GM12872 (cell line): Measurements from ENCODE around the gene CENPN.

Source experiments
- TF ChIP-seq, protein P1 (sequence below): IDR thresholded peaks from 3 replicates; pipeline ENCODE4 v1.5.1; 2011; ENCODE audit warnings: low read depth, mild to moderate bottlenecking, low read length, moderate library complexity; ENCODE audit not compliant: insufficient read depth

Gene CENPN

DNA sequence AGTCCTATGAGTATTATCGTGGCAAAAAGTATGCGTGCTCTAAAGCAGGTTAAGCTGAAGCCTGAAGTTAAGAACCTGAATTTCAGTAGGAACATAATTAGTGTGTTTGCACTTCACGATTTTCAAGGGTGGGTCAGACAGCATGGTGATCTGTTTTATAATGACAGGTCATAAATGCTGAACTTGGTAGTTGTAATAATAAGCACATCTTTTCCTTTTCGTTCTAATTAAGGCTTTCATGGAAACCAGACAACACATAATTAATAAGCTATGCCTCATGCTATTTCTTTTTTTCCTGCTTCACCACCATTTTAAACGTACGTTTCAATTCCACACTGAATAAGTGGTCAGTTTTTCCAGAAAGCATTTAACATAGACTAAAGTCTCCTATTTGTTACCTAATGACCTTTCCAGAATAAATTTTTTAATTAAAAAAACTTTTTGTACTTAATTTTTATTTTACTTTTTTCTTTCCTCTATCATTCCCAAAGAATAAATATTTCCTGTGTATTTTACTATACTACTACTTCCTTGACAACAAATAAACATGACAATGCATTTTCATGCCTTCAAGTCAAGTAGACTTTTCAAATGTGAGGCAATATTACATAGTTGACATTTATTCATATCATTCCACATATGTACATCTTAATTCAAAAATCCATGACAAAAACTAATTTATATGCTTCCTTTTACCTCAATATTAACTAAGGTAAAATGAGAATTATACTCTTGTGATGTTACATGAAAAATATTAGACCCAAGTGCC lies 22.7 kb upstream of the CENPN start:
- TF ChIP-seq, protein P1, sequence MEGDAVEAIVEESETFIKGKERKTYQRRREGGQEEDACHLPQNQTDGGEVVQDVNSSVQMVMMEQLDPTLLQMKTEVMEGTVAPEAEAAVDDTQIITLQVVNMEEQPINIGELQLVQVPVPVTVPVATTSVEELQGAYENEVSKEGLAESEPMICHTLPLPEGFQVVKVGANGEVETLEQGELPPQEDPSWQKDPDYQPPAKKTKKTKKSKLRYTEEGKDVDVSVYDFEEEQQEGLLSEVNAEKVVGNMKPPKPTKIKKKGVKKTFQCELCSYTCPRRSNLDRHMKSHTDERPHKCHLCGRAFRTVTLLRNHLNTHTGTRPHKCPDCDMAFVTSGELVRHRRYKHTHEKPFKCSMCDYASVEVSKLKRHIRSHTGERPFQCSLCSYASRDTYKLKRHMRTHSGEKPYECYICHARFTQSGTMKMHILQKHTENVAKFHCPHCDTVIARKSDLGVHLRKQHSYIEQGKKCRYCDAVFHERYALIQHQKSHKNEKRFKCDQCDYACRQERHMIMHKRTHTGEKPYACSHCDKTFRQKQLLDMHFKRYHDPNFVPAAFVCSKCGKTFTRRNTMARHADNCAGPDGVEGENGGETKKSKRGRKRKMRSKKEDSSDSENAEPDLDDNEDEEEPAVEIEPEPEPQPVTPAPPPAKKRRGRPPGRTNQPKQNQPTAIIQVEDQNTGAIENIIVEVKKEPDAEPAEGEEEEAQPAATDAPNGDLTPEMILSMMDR = no peak

DNA sequence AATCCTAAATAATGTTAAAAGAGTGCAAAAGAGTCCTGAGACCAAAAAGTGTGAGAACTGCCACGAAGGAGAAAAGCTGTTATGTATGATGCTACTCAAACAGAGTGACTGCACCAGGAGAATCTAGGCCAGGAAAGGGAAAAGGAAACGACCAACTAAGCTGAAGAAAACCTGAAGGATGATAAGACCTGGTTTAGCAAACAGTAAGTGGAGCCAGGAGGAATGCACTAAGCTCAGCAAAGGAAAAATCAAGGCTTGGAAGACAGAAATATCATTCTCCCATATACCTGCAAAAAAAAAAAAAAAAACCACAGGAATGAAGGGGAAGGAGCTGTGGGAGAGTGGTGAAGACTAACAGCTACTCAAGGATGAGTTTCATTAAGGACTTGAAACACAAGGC lies 21.4 kb upstream of the CENPN start:
- TF ChIP-seq, protein P1 = no peak

DNA sequence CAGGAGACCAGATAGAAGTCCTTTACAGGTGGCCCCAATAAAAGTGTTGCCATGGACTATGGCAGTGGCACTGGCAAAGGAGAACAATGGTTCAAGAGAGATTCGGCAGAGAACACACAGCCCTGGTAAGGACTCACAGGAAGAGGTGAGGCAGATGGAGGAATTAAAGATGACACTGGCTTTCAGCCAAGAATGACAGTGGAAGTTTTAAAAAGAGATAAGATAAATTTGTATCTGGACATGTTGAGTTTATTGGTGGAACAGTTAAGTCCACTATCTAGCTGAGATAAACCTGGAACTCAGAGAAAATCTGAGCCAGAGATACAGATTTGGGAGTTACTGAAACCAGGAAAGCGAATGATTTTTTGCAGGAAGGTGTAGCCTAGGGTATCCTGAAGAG lies 20.5 kb upstream of the CENPN start:
- TF ChIP-seq, protein P1 = no peak

DNA sequence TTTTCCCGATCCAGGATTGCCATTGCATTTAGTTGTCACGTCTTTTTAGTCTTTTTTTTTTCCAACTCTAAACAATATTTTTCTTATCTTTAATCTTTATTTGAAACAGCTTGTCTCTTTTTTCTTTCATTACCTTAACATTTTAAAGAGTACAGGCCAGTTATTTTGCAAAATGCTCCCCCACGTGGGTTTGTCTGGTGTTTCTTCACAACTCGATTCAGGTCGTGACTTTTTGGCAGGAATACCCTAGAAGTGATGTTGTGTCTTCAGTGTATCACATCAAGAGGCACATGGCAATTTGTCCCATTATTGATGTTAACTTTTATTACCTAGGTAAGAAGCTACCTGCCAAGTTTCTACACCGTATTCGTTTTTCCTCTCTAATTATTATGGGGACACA lies 18.3 kb upstream of the CENPN start:
- TF ChIP-seq, protein P1 = no peak

DNA sequence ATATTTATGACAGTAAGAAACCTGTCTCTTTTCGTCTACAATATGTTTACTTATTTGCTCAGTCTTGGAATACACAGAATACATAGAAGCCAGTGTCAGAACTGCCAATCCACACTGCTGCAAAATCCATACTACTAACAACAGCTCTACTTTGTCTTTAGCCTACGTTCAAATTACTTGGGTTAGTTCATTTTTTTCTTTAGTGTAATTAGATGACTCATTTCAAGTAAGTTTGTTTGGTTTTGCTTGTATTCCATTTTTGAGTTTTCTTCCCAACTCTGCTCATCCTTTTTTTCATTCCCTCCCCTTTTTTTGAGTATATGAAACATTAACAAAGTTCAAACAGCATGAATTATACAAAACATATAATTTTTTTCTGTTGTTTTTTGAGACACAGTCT lies 17.2 kb upstream of the CENPN start:
- TF ChIP-seq, protein P1 = no peak

DNA sequence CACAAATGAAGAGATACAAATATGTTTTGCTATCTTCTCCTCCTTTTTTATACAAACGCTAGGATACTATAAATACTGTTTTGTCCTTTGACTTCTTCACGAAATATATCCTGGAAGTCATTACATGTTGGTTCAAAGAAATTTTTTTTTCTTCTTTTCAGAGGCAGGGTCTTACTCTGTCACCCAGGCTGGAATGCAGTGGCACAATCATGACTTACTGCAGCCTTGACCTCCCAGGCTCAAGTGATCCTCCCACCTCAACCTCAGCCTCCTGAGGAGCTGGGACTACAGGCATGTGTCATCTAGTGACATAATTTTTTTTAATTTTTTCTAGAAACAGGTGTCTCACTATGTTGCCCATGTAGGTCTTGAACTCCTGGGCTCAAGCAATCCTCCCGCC lies 16.4 kb upstream of the CENPN start:
- TF ChIP-seq, protein P1 = no peak

DNA sequence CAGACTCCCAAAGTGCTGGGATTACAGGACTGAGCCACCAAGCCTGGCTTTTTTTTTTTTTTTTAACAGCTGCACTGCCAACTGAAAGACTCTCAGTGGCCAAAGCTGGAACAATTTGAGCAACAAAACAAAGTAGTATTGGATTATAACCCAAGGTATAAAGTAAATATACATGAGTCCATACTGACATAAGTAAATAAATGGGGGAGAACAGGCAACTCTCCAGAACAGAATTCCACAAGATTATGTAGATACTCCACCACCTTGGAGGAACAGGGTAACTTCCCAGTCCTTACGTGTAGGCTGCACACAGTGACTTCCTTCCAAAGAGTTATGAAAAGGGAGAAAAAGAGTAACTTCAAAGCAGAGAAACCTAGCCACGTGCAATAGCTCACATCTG lies 16.0 kb upstream of the CENPN start:
- TF ChIP-seq, protein P1 = no peak
